AG04449 (cell line): ENCODE measurements around the gene POPDC2.
A peak's percentile ranks its signal among the peaks of the same experiment; 100 is the strongest.

Experiments
- CTCF ChIA-PET: fragments of 350-600 bp; formaldehyde crosslinking; extraction: SDS; loops from one replicate; lab custom pipeline; 2021; ENCODE audit warnings: antibody characterized with exemption; lab: Yijun Ruan, JAX
- POLR2A ChIA-PET: fragments of 400-600, 350-600 bp; formaldehyde crosslinking; extraction: SDS; loops from one replicate; lab custom pipeline; 2020; ENCODE audit warnings: antibody characterized with exemption, inconsistent platforms; lab: Yijun Ruan, JAX
- DNase-seq: peaks from one replicate; pipeline ENCODE4 v3.0.0-alpha.2; 2010; ENCODE audit warnings: low read depth, low spot score
- H3K4me3 ChIP-seq: 2 replicates; pipeline ENCODE4 v1.5.1; 2011; ENCODE audit warnings: low read depth, mild to moderate bottlenecking, control low read depth, low read length
- TF ChIP-seq, protein P1 (sequence below): IDR thresholded peaks from one replicate; pipeline ENCODE4 v1.5.1; 2011; ENCODE audit warnings: mild to moderate bottlenecking, moderate library complexity, low read length, control low read depth, inconsistent platforms; ENCODE audit not compliant: insufficient read depth; ENCODE audit errors: missing control alignments

The POPDC2 gene

GRCh38 chr3:119602676-119603075 is 57.7 kb downstream of the POPDC2 start:
- CTCF ChIA-PET, result interaction anchor here (1.5 kb wide), 1 partner anchor 14 kb away, joined by 4 read pairs; no protein-coding TSS in a partner anchor
- H3K4me3 ChIP-seq, result no peak overlapping the region
- POLR2A ChIA-PET, result no interaction called here
- TF ChIP-seq, protein P1, sequence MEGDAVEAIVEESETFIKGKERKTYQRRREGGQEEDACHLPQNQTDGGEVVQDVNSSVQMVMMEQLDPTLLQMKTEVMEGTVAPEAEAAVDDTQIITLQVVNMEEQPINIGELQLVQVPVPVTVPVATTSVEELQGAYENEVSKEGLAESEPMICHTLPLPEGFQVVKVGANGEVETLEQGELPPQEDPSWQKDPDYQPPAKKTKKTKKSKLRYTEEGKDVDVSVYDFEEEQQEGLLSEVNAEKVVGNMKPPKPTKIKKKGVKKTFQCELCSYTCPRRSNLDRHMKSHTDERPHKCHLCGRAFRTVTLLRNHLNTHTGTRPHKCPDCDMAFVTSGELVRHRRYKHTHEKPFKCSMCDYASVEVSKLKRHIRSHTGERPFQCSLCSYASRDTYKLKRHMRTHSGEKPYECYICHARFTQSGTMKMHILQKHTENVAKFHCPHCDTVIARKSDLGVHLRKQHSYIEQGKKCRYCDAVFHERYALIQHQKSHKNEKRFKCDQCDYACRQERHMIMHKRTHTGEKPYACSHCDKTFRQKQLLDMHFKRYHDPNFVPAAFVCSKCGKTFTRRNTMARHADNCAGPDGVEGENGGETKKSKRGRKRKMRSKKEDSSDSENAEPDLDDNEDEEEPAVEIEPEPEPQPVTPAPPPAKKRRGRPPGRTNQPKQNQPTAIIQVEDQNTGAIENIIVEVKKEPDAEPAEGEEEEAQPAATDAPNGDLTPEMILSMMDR, result no peak
- no peak for DNase-seq

- POLR2A ChIA-PET, result no interaction called here
- CTCF ChIA-PET, result interaction anchor here (0.7 to 1.8 kb wide), 3 partner anchors 8 to 30 kb away, joined by 3 to 7 read pairs (median 3); no protein-coding TSS in a partner anchor
Measured at GRCh38 chr3:119601154-119601553, 59.2 kb downstream of the POPDC2 start.

DNA sequence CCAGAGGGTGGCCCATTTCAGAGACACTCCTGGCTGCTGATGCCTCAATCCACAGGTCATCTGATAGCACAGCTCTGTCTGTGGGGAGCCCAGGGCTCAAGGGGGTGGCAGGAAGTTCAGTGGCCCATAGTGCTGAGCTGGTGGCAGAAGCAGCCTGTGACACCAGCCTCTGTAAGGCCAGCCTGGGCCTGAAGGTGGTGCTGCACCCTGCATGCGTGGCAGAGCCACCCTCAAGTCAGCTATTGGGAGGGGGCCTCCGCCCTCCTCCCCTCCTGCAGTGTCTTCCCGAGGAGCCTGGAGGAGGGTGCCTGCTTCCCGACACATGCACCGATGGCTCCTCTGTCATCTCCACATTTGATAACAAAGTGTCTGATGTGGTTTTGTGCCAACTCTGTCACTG is 59.7 kb downstream of the POPDC2 start:
- no peak for DNase-seq
- ChIA-PET CTCF (interaction anchor here (0.8 to 1.8 kb wide), 3 partner anchors 13 to 80 kb away, joined by 3 to 7 read pairs (median 3); no protein-coding TSS in a partner anchor), POLR2A (no interaction called here)
- H3K4me3 ChIP-seq, result no peak overlapping the region
- TF ChIP-seq, protein P1, result peak; percentile 46

More at GRCh38 chr3:119601154-119601553, 59.2 kb downstream of the POPDC2 start:
- TF ChIP-seq, protein P1, result no peak
- no peak overlapping the region for H3K4me3 ChIP-seq
- no peak for DNase-seq

DNA sequence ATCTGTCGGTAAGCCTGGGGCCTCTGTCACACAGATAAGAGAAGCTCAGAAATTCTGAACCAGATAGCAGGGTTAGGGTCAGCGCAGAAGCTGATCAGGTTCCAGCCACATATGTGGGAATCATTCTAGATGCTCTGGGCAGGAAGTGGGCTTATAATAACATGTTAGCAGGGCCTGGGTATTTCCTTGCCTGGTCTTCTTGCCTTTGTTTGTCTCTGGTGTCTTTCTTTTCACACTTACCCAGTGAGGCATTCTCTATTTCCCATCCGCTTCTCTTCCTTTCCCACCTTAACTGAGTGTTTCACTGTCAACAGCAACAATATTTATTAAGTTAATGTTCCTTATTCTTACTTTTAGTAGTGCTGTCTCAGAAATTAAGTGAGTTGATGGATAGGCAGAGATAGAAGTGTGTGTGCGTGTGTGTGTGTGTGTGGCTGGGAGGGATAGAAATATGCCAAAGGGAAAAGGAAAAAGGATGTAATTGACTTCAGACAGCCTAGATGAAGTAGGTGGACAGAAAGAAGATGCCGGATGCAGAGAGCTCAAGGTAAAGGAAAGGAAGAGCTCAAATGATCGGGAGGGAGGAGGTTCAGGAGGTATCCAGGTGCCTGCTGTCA is 60.7 kb downstream of the POPDC2 start:
- no peak for DNase-seq
- TF ChIP-seq, protein P1, result no peak
- H3K4me3 ChIP-seq, result no peak overlapping the region
- CTCF ChIA-PET, result interaction anchor here (1.7 kb wide), 1 partner anchor 31 kb away, joined by 3 read pairs; no protein-coding TSS in a partner anchor
- POLR2A ChIA-PET, result no interaction called here

- TF ChIP-seq, protein P1, result no peak
- no peak for DNase-seq
- H3K4me3 ChIP-seq, result no peak overlapping the region
- POLR2A ChIA-PET, result no interaction called here
- CTCF ChIA-PET, result no interaction called here
Measured at GRCh38 chr3:119598410-119599098, 61.8 kb downstream of the POPDC2 start.
